Nephron progenitor cell (in vitro differentiated cells): ENCODE data around the gene FNBP1.
"Not testable (repeated sequence)": the region's sequence is repeated elsewhere in the genome, so short reads cannot be mapped to it uniquely, and the experiment has no call there.

Experiments used
- DNase-seq: peaks from one replicate; pipeline ENCODE4 v3.0.0; 2021
- H3K27ac Mint-ChIP-seq: 2 replicates; pipeline ENCODE4 v1.8.0; 2021; ENCODE audit warnings: mild to moderate bottlenecking, moderate library complexity, mixed read lengths
- H3K27me3 Mint-ChIP-seq: 2 replicates; pipeline ENCODE4 v1.8.0; 2021; ENCODE audit warnings: mild to moderate bottlenecking, low read depth, mixed read lengths; ENCODE audit not compliant: poor library complexity
- H3K36me3 Mint-ChIP-seq: 2 replicates; pipeline ENCODE4 v1.8.0; 2021; ENCODE audit warnings: low read depth, mixed read lengths
- H3K4me1 Mint-ChIP-seq: 2 replicates; pipeline ENCODE4 v1.8.0; 2021; ENCODE audit warnings: mixed read lengths
- H3K4me3 Mint-ChIP-seq: 2 replicates; pipeline ENCODE4 v1.8.0; 2021; ENCODE audit warnings: mild to moderate bottlenecking, moderate library complexity, mixed read lengths
- H3K9me3 Mint-ChIP-seq: 2 replicates; pipeline ENCODE4 v1.8.0; 2021; ENCODE audit warnings: mild to moderate bottlenecking, moderate library complexity, mixed read lengths
- CTCF ChIP-seq: fragments of 200-600 bp; sonication (generic); IDR thresholded peaks from 2 replicates; pipeline ENCODE4 v1.5.0; 2021; ENCODE audit warnings: antibody characterized with exemption

Gene FNBP1

GRCh38 chr9:129898185-129898584 is 144.8 kb downstream of the FNBP1 start:
- H3K36me3 Mint-ChIP-seq = peaks cover 78% of the 10 kb centered on the region
- no peak overlapping the region for H3K4me3 Mint-ChIP-seq
- H3K27me3 Mint-ChIP-seq = no peaks in the 10 kb centered on the region
- no peak for DNase-seq
- no peak for TF ChIP-seq CTCF
- H3K9me3 Mint-ChIP-seq = no peaks in the 10 kb centered on the region
- H3K27ac Mint-ChIP-seq = peak overlapping the region; percentile 96
- peaks cover 13% of the 10 kb centered on the region for H3K4me1 Mint-ChIP-seq

- no peak for DNase-seq
- no peaks in the 10 kb centered on the region for H3K9me3 Mint-ChIP-seq
- no peak for TF ChIP-seq CTCF
- H3K27ac Mint-ChIP-seq = no peak overlapping the region
- no peak overlapping the region for H3K4me3 Mint-ChIP-seq
- peaks cover 22% of the 10 kb centered on the region for H3K4me1 Mint-ChIP-seq
- H3K36me3 Mint-ChIP-seq = peaks cover 75% of the 10 kb centered on the region
- H3K27me3 Mint-ChIP-seq = no peaks in the 10 kb centered on the region
Observed at GRCh38 chr9:129897263-129897662, 145.7 kb downstream of the FNBP1 start.

- peaks cover 35% of the 10 kb centered on the region for H3K4me1 Mint-ChIP-seq
- no peak for TF ChIP-seq CTCF
- H3K27ac Mint-ChIP-seq = peak overlapping the region; percentile 59
- no peak for DNase-seq
- no peaks in the 10 kb centered on the region for H3K9me3 Mint-ChIP-seq
- H3K27me3 Mint-ChIP-seq = peaks cover 3% of the 10 kb centered on the region
- peaks cover 66% of the 10 kb centered on the region for H3K36me3 Mint-ChIP-seq
- no peak overlapping the region for H3K4me3 Mint-ChIP-seq
Observed at GRCh38 chr9:129895376-129896268, 147.4 kb downstream of the FNBP1 start.

- no peak for TF ChIP-seq CTCF
- Mint-ChIP-seq H3K36me3 (peaks cover 65% of the 10 kb centered on the region), H3K27ac (no peak overlapping the region), H3K27me3 (peaks cover 6% of the 10 kb centered on the region), H3K4me3 (no peak overlapping the region), H3K9me3 (no peaks in the 10 kb centered on the region), H3K4me1 (peaks cover 44% of the 10 kb centered on the region)
- DNase-seq = no peak
Observed at GRCh38 chr9:129894120-129894823, 148.7 kb downstream of the FNBP1 start.

GRCh38 chr9:129891569-129891968 is 151.4 kb downstream of the FNBP1 start:
- no peak for DNase-seq
- TF ChIP-seq CTCF = no peak
- Mint-ChIP-seq H3K27me3 (peaks cover 17% of the 10 kb centered on the region), H3K4me1 (peaks cover 54% of the 10 kb centered on the region), H3K9me3 (no peaks in the 10 kb centered on the region), H3K4me3 (peak overlapping the region; percentile 44), H3K36me3 (peaks cover 55% of the 10 kb centered on the region), H3K27ac (no peak overlapping the region)

- H3K27me3 Mint-ChIP-seq = peaks cover 18% of the 10 kb centered on the region
- H3K27ac Mint-ChIP-seq, H3K4me3 Mint-ChIP-seq, H3K9me3 Mint-ChIP-seq, DNase-seq: not testable (repeated sequence)
- H3K4me1 Mint-ChIP-seq = peaks cover 58% of the 10 kb centered on the region
- H3K36me3 Mint-ChIP-seq = peaks cover 47% of the 10 kb centered on the region
Observed at GRCh38 chr9:129890718-129891299, 152.2 kb downstream of the FNBP1 start.
